ENCODE results near the gene SMG6.
A peak's percentile ranks its signal among the peaks of the same experiment; 100 is the strongest.
"Not testable (repeated sequence)": the region's sequence is repeated elsewhere in the genome, so short reads cannot be mapped to it uniquely, and the experiment has no call there.

Gene SMG6

DNA sequence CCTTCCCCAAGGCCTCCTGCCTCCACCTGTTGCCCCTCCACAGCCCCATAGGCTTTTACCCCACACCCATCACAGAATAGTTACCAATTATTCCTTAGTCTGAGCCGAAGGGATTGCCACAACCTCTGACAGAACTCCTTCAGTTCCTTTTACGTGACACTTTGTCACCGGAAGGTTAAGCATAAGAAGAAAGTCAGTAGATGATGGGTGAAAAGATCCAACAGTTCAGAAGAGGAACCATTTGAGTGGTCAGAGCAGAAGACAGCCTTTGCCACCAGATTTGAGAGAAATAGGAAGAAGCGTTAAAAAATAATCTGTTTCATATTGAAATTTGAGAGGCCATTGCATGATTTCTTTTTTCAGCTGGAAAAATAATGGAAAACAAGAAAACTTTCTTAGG, 1.3 kb upstream of the SMG6 start:
- DNase-seq (ENCODE audit: low read depth) = no peak

DNA sequence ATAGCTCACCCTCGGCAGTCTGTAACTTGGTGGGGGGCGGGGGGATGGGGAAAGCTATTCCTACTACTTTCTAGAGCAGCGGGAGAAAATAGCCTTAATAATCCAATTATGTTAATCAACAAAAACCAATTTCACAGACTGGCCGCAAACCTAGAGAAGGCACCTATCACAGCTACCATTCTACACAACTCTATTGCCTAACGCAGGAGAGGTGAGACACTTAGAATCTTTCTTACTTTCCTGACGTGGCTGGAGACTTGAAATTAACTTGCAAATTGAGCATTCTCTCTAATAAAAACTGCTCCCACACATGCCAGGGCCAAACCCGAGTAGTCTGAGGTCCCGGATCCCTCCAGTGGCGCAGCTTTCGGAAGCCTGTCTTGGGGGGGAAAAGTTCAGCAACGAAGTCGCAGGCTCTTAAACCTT, 794 bp downstream of the SMG6 start:
- no peak for DNase-seq (ENCODE audit: low read depth)

DNA sequence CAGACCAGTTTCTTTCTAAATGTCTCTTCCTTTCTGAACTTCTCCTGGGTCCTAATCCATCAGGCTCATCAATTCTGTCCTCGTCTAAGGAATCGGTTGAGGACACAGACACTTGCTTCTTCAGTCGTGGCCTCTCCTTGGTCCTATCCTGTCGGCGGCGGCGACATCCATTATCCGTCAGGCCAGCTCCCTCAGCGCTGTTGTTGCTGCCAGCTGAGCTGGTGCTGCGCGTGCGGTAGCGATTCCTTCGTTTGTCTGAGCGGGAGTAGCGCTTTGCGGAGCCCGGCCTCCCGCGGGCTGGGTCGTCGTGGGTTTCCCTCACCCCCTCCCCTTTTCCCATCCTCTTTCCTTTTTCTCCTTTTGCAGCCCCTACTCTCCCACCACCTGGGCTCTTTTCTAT, 3.8 kb downstream of the SMG6 start:
- no peak for DNase-seq (ENCODE audit: low read depth)

DNA sequence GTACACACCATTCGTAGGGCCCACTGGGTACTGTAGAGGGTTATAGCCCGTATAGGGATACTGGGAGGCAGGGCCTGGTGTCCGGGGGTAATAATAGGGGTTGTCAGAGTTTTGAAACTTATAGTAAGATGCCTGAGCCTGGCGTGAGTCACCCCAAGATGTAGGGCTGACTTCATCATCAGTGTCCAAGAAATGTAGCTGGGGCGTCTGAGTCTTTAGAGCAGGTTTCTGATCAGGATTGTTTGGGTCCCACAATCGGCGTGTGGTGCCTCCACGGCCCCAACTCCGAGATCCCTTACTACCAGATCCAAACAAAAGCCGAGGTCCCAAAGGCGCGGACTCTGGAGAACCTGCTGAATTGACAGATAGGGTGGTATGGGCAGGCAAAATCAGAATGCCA, 4.4 kb downstream of the SMG6 start:
- no peak for DNase-seq (ENCODE audit: low read depth)

DNA sequence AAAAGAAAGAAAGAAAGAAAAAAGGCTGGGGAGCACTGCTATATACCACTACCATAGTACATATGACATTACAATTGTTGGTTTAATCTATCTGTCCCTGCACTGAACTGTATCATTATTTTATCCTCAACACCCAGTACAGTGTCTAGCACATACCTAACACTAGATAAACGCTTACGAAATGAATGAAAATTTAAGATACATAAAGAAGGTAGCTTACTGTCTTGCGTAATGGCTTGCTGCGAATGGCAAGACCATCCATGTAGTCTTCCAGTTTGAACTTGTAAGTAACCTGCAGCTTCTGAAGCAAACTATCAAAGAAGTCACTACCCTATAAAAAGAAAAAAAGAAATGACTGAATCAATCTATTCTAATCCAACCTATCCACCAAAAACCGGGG, 6.6 kb downstream of the SMG6 start:
- no peak for DNase-seq (ENCODE audit: low read depth)

DNA sequence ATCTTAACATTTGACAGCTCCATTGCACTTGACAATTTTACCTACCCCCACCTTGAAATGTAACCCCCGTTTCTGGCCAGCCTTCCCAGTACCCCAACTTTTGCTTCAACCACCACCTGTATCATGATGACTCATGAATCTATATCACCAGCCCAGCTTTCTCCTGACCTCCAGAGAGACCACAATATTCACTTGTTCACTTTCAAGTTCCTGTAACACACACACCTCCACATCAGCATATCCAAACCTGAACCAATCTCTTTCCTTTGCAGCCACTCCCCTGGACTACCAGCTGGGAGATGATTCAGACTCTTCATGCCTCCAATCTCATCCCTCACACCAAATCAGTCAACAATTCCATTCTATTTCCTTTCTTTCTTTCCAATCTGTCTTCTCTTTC, 8.0 kb downstream of the SMG6 start:
- DNase-seq (ENCODE audit: low read depth) = no peak

DNA sequence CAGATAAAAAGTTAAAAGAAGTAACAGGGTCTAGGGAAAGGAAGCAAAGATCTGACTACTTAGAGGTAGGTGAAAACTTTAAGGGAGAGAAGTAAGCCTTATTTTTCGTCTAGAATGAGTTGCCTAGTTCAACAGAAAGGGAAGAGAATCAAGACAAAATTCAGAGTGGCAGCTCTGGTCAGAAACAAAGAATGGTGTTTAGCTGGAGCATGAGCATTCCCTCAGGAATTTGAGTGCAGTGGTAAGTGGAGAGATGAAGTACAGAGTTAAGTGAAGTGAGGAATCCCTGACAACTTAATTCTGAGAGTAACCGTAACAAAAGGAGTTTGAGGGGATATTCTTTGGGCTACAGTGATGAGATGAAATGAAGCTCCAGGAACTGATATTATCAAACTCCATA, 11.5 kb downstream of the SMG6 start:
- DNase-seq (ENCODE audit: low read depth) = no peak

DNA sequence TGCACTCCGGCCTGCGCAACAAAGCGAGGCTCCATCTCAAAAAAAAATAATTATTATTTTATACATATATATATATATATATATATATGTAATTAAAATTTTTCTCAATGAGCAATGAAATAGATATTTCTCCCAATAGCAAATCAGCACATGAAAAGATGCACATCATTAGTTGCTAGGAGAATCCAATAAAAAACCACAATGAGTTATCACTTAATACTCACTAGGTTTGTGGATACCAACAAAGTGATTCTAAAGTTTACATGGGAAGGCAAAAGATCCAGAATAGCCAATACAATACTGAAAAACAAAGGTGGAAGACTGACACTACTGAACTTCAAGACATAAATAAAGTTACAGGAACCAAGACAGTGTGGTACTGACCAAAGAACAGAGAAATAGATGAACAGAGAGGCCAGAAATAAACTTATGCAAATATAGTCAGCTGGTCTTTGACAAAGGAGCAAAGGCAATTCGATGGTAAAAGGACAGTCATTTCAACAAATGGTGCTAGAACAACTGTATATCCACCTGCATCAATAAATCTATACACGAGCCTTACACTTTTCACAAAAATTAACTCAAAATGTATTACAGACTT, 13.6 kb downstream of the SMG6 start:
- DNase-seq (ENCODE audit: low read depth) = no peak

DNA sequence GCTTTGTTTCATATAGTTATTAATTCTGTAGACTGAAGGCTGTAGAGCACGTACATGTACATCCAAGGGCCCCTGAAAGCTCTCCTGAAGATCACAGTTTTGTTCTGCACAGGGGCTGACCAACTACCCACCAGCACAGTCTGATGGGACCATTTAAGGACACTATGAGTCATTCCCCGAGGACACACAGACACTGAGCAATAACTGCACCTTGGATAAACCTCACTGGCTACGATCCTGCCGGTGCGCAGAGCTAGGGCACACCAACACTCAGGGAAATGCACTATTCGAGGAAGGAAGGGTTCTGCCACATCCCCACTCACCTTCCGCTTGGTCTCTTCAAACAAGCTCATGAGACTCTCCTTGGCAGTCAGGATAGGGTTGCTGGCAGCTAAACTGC, 20.3 kb downstream of the SMG6 start:
- no peak for DNase-seq (ENCODE audit: low read depth)

DNA sequence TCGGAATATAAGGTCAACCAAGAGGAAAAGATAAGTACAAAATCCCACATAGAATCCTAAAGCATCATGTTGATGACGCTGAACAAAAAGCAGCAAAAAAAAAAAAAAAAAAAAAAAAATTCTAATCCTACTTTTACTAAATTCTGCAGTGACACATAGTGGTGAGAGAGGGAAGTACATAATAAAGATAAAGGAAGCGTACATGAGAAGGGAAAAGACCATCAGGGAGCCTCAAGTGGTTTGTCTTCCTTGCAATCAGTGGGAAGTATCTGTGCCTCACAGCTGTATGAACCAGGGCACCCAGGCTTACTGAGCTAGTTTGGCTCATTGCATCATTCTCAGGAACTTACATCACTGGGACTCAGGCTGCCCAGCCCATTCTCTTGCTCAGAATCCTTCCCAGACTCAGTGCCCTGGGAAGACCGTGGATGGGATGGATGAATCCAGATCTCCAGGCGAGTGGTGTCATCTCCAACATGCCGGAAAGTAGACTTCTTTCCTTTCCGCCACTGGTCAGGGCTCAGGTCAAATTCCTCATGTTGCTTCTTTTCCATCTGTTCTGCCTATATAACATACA, 21.2 kb downstream of the SMG6 start:
- no peak for DNase-seq (ENCODE audit: low read depth)

DNA sequence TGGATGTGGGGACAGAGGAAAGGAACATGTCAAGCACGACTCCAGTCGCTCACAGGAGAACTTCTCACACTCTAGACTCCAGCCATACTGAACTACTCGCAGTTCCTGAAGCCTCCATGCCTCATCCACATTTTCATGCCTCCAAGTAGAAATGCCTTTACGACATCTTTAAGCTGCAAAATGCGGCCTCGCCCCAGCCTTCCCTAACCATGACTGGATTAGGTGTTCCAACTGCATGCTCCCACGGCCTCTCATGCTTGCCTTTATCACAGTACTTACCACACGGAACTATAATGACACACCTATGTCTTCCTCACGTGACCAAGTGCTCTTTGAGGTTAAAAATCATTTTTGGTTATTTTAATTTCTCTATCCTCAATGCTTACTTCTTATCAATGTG, 23.9 kb downstream of the SMG6 start:
- DNase-seq (ENCODE audit: low read depth) = no peak

DNA sequence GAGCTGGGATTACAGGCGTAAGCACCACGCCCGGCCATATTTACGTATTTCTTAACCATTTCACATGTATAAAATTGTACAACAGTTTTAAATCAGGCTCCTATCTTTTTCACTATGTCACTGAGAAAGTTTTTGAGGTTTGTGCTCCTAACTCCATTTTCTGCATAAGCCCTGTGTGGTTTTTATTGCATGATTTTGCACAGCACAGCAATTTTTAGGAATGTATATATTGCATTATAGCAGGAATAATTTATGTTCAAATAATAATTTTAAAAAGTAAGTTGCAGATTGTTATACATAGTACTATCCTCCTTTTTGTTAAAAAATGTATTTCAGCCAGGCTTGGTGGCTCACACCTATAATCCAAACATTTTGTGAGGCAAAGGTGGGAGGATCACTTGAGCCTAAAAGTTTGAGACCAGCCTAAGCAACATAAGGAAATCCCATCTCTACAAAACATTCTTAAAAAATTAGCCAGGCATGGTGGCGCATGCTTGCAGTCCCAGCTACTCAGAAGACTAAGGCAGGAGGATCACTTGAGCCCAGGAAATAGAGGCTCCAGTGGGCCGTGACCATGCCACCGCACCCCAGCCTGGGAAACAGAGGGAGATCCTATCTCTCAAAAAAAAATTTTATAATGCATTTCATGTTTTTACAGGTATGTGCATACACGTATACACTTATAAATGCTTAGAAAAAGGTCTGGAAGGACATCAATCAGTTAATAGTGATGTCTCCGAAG, 26.0 kb downstream of the SMG6 start:
- no peak for DNase-seq (ENCODE audit: low read depth)

DNA sequence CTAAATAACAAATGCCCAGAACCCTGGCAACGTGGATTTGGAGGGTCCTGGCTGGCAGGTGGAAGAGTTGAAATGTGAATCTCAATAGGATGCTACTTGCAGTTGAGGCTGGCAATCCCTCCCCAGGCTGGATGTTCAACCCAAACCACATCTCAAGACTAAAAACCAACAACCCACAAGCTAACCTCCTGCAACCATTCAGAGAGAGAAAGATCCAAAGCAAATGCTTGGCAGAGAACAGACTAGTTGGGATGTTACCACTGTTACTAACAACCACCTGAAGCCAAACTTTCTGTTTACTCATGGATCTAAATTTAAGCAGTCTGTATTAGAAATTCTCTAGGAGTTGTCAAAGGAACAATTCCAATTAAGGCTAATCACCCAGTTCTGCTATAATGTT, 27.9 kb downstream of the SMG6 start:
- DNase-seq (ENCODE audit: low read depth) = no peak

DNA sequence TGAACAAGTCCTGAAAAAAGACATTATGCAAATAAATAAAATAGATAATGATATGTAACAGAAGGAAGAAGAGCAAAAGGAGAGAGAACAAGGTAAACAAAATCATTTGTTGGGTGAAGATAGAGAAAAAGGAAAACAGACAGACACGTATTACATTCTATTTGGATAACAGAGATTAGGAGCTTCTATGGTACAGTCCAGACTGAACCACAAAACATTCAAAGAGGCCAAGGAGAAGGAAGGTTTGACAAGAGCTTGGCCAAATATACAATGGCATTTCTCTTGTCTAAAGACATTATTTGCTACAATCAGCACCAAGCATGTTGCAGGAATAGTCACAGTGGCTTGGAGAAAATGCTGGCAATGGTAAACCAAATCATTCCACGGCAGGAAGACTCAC, 29.2 kb downstream of the SMG6 start:
- no peak for DNase-seq (ENCODE audit: low read depth)

DNA sequence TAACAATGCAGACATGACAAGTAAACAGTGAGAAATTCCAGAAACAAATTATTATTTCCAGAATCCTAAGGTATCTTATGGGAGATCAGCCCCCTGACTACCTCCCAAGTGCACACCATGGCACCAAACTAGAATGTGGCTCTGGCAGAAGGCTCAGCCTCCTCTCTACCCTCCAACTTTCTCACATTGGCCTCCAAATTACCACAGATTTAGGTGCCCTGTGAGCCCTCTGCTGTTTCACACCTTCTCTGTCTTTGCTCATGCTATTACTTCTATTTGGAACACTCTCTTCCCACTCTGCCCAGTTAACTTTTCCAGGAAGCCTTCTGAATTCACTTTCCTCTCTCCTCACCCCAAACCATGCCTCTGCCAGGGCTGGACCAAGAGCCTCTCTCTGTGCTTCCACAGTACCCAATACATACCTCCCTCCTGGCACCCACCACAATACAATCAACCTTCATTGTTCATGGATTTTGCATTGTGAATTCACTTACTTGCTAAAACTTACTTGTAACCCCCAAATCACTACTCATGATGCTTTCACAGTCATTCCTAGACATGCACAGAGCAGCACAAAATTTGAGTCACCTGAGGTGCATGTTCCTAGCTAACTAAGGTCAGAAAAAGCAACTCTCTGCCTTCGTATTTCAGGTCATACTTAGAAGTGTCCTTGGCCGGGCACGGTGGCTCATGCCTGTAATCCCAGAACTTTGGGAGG, 31.4 kb downstream of the SMG6 start:
- DNase-seq (ENCODE audit: low read depth) = no peak

DNA sequence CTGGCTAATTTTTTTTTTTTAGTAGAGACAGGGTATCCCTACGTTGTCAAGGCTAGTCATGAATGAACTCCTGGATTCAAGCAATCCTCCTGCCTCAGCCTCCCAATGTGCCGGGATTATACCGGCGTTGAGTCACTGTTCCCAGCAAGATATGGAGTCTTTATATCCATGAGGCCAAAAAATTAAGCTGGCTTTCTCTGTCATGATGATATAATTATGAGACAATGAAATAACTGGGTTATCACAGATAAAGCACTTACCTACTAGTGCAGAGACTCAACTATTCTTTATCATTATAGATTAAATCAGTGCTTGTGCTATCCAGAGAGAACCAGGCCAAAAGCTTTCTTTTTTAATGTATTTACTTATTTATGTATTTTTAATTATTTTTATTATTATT, 36.2 kb downstream of the SMG6 start:
- DNase-seq (ENCODE audit: low read depth) = no peak

DNA sequence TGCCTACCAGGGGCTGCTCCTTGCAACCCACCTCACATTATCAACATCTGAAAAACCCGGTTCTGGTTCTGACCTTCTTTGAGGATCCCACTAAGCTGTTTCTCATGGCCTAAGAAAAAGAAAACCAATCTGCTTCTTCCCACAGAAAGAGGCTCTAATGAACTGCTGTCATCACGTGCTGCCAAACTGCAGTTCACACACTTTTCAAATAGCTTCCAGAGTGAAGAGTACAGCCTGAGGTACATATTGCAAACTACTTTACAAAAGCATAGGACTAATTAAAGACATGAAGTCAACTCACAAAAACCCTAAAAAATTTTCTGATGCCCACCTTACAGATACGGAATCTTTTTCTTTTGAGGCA, 36.7 kb downstream of the SMG6 start:
- no peak for DNase-seq (ENCODE audit: low read depth)

DNA sequence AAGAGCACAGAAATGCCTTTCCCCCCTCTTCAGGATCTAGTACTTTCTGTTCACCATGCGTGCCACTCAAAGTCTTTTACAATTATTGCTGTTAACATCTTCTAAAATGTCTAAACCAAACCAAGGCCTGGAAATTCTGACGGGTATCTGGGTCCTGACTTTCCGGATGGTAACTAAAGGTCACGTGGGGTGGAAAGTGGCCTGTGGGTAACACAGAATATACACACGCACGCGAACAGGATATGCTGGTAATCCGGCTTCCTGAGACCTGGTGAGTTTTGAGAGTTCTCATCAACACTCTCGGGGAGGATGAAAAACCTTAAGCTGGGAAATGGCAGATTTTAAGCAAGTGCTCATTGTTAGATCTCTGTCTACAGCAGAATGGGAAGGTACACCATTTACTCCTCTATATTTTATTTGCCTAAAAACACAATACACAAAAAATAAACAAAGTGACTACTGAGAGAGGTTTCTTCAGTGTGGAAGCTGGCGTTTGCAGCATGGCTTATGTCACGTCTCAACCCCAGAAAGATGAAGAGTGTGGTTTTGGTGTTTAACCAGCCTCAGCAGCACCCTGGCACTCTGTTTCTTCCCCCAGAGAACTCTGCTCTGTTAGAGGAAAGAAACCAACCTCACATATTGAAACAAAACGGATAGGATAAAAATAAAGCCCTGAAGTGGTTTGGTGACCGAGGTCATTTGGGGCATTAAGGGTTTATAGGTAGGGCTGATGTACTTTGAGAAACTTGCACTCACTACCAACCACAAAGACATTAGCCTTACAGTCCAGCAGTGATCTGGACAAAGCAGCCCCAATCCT, 37.3 kb downstream of the SMG6 start:
- peak; percentile 84 for DNase-seq (ENCODE audit: low read depth)

DNA sequence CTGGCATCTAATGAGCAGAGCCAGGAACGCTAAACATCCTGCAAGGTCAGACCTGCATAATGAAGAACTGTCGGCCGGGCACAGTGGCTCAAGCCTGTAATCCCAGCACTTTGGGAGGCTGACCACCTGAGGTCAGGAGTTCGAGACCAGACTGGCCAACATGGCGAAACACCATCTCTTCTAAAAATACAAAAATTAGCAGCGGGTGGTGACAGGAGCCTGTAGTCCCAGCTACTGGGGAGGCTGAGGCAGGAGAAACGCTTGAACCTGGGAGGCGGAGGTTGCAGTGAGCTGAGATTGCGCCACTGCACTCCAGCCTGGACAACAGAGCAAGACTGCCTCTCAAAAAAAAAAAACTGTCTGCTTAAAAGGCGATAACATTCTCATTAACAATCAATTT, 38.4 kb downstream of the SMG6 start:
- DNase-seq (ENCODE audit: low read depth) = not testable (repeated sequence)

DNA sequence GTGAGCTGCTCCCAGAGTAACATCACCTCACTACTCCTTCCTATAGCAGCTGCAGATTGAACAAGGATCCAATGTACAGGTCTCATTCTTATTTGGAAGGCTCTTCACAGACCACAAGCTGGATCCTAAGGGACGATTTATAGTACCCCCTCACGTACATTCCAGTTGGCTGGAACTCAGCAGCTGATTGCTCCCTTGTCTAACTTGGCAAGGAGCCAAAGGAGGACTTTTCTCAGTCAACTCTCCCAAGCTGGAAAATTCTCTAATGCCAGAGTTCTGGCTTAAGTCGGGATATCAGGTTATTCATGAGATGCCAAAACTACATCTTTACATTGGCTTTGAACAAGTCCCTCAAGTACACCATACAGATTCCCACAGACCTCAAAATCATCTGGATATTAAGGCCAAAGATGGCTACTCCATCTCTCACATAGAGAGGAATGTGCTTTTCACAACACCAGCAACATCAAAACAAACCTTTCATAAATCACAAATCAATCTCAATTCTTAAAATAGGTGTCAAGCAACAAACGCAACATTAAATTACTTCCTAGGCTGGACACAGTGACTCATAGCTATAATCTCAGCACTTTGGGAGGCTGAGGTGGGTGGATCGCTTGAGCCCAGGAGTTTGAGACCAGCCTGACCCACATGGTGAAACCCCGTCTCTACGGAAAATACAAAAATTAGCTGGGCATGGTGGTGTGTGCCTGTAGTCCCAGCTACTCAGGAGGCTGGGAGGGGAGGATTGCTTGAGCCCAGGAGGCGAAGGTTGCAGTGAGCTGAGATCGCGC, 39.3 kb downstream of the SMG6 start:
- DNase-seq (ENCODE audit: low read depth) = no peak
